NCI-H748 (cell line): ENCODE data around the gene RPL6.
A peak's percentile ranks its signal among the peaks of the same experiment; 100 is the strongest.
"Not testable (repeated sequence)": the region's sequence is repeated elsewhere in the genome, so short reads cannot be mapped to it uniquely, and the experiment has no call there.

Experiments
- DNase-seq: peaks from one replicate; lab custom pipeline; 2025; ENCODE audit not compliant: unreplicated experiment; lab: John Stamatoyannopoulos, UW

RPL6 gene

DNA sequence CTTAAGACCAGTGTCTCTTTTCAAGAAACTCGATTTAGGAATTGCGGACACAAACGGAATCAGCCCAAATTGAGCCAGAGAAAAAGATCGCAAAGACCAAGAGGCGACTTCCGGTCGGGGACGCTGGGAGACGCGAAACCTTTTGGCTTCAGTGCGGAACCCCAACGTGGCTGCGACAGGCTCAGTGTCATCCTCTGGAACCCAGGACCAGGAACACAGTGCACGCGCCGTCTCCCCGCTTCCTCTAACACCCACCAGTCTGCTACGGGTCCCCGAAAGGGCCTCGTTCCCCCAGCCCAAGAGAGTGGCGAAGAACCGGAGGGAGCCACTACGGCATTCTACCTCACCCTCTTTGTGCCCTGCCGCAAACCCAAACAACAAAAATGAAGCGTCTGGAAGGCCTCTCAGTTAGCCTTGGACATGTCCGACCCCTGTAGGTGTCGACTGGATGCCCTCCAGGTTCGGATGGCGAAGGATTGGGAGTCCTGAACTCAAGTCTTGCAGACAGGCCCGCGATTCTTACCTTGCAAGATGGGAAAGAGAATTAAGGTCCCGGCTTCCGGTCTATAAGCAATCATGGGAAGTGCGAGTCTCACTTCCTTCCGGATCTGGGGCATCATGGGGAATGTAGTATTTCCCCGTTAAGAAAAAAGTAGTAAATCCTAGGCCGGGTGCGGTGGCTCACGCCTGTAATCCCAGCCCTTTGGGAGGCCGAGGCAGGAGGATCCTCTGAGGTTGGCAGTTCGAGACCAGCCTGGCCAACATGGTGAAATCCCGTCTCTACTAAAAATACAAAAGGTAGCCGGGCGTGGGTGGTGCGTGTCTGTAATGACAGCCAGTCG, at the start of gene RPL6:
TSS of gene RPL6 (minus strand) at position 542 of the 842 bp plus-strand sequence. CDS start 949 bp downstream, outside the sequence.
- peak; percentile 95 for DNase-seq

DNA sequence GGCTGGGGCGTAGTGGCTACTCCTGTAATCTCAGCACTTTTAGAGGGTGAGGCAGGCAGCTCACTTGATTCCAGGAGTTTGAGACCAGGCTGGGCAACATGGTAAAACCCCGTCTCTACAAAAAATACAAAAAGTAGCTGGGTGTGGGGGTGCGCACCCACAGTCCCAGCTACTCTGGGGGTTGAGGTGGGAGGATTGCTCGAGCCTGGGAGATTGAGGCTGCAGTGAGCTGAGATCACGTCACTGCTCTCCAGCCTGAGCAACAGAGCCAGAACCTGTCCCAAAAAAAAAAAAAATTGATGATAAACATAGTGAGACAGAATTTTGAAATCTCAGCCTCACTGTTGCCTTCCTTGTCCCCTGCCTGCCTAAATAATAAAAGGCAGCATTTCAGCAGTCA, 49.3 kb upstream of the RPL6 start:
- DNase-seq, result no peak

DNA sequence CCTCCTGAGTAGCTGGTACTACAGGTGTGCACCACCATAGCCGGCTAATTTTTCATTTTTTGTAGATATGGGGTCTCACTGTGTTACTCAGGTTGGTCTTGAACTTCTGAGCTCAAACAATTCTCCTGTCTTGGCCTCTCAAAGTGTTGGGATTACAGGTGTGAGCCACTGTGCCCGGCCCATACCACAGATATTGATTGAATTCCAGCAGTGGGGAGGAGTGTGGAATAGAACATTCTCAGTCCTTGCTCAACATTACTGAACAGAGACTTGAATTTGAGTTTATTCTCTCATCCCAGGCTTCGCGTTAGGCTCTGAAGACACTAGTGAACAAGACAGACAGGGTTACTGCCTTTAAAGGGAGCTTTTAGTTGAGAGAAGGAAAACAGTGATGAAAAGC, 48.9 kb upstream of the RPL6 start:
- DNase-seq, result no peak

DNA sequence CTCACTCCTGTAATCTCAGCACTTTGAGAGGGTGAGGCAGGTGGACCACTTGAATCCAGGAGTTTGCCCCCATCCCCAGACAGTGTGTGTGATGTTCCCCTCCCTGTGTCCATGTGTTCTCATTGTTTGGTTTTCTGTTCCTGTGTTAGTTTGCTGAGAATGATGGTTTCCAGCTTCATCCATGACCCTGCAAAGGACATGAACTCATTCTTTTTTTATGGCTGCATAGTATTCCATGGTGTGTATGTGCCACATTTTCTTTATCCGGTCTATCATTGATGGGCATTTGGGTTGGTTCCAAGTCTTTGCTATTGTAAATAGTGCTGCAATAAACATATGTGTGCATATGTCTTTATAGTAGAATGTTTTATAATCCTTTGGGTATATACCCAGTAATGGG, 47.7 kb upstream of the RPL6 start:
- DNase-seq, result not testable (repeated sequence)

DNA sequence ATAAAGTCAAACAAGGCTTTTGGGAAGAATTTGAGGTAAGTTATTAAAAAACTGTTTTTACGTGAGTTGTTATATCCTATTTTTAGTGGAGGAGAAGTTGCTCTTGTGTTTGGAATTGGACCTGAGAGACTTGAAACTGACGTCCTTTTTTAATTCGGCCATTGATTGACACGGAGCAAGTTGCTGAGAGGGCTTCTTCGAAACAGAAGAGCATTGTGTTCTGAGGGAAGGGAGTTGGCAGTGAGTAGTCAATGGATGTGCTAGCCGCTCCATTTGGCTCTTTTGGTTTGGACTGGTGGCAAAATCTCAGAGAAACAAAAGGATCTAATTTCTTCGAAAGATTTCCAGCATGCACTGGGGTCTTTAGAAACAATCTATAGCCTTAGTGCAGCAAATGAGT, 46.6 kb upstream of the RPL6 start:
- no peak for DNase-seq

DNA sequence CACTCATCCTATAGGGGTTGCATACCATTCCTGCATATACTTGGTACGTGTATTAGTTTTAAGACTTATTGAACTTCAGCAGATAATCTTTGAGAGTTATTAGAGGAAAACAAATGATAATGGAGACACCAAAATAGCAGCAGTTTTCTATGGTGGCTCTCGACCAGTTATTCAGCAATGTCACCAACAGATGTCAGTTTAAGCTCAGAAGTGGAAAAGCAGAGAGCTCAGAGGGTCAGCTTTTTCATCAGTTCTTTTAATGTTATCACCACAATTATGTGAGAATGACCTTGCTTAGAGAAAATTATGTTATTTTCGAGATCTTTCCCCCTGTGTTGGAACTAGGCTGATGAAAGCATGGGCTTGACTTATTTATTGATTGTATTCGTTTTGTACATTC, 41.3 kb upstream of the RPL6 start:
- DNase-seq, result no peak

DNA sequence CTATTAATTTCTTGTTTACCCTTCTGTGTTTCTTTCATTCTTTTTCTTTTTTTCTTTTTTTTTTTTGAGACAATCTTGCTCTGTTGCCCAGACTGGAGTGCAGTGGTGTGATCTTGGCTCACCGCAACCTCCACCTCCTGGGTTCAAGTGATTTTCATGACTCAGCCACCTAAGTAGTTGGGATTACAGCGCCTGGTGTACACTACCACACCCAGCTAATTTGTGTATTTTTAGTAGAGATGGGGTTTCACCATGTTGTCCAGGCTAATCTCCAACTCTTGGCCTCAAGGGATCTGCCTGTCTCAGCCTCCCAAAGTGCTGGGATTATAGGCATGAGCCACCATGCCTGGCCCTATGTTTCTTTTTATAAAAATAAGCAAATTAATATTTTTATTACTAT, 38.8 kb upstream of the RPL6 start:
- DNase-seq, result not testable (repeated sequence)

DNA sequence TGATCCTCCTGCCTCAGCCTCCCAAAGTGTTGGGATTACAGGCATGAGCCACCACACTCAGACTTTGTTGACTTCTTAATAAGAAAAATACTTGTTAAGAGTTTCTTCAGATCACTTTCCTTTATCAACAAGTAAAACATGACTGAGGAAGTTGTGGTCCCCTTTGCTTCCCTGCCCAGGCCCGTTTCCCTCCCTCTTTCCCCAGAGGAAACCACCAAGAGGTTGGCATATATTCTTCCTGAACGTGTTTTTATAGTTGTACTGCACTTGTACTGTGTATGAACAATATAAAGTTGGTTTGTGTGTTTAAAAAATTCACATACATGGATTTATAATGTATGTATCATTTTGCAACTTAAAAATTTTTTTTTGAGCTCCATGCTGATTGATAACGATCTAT, 37.7 kb upstream of the RPL6 start:
- DNase-seq, result no peak

DNA sequence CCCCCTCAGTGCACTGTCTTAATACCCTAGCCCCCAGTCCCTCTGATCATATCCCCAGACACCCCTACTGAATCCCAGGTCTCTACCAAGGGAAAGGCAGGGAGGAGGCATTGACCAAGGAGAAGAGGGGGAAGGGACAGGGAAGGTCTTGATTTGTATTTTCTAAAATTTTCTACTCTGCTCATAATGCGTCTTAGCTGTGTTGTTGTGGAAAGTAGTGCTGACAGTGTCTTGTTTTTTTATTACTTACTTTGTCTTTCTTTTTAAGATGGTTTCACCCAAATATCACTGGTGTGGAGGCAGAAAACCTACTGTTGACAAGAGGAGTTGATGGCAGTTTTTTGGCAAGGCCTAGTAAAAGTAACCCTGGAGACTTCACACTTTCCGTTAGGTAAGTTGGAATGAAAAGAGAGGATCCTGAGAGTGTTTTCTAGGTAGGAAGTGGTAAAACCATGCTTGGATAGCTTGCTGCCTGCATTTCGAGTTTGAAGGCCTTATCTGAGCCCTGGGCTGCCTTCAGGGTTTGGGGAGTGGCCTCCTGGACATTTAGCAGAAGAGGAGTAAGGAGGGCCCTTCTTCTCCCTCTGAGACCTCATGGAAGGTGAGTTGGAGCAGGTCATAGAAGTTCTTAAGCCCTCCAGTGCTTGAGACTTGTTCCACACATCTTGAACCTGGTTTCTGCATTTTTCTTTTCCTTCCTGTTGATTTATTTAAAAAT, 36.8 kb upstream of the RPL6 start:
- no peak for DNase-seq

DNA sequence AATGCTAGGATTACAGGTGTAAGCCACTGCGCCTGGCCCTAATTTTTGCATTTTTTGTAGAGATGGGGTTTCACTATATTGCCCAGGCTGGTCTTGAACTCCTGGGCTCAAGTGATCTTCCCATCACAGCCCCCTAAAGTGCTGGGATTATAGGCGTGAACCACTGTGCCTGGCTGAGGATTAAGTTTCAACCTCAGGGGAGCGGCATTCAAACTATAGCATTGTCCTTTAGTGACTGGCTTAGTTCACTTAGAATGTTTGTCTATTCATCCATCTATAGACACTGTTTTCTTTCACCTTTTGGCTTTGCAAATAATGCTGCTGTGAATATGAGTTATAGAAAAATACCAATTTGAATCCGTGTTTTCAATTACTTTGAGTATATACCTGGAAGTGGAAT, 34.5 kb upstream of the RPL6 start:
- no peak for DNase-seq

DNA sequence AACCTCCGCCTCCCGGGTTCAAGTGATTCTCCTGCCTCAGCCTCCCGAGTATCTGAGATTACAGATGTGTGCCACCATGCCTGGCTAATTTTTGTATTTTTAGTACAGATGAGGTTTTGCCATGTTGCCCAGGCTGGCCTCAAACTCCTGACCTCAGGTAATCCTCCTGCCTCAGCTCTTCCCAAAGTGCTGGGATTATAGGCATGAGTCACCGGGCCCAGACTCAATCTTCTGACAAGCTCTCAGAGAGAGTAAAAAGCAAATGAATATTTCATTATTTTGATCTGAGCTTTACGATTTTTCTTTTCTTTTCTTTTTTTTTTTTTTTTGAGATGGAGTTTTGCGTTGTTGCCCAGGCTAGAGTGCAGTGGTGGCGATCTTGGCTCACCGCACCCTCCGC, 31.2 kb upstream of the RPL6 start:
- not testable (repeated sequence) for DNase-seq

DNA sequence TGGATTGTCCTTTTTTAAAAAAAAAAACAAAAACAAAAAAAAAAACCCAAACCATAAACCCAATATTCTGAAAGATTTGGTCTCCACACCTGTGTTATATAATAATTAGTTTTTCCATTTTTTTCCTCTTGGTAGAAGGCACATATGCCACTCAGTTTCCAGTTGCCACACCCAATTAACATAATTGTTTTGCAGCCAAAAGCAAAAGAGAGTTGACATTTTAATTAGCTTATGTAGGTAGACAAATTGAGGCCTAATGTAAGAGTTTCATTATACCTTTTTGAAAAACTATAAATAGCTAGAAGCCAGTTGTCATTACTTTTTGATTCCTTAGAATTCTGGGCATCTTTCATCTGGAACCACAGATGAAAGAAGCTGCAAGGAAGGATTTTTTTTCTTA, 30.4 kb upstream of the RPL6 start:
- no peak for DNase-seq

DNA sequence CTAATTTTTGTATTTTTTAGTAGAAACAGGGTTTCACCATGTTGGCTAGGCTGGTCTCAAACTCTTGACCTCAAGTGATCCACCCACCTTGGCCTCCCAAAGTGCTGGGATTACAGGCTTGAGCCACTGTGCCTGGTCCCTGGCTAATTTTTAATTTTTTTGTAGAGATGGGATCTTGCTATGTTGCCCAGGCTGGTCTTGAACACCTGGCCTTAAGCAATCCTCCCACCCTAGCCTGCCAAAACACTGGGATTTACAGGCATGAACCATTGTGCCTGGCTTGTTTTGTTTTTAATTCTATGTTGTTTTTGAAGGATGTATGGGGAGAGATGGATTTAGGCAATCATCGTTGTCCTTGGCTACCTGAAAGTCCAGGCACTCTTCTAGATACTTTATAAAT, 29.2 kb upstream of the RPL6 start:
- not testable (repeated sequence) for DNase-seq

DNA sequence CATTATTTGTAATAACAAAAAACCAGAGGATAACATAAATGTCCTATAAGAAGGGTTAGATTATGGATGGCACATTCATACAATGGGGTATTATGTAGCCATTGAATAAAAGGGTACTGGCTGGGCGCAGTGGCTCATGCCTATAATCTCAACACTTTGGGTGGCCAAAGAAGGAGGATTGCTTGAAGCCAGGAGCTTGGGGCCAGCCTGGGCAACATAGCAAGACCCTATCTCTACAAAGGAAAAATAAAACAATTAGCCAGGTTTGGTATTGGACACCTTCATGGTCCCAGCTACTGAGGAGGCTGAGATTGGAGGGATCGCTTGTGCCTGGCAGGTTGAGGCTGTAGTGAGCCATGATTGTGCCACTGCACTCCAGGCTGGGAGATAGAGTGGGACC, 24.1 kb upstream of the RPL6 start:
- DNase-seq, result no peak

DNA sequence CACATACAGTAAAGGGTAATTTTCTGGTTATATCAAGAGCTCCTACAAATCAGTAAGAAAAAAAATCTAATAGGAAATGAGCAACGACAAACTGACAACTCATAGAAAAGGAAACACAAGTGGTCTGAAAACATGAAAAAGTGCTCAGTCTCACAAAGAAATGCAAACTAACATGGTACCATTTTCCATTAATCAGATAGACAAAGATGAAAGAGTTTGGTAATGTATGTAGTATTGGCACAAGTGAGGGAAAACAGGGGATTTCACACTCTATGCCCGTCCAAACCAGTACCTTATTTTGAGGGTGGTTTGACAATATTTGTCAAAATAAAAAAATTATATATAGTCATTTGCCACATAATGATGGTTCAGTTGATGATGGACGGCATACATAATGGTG, 22.6 kb upstream of the RPL6 start:
- no peak for DNase-seq

DNA sequence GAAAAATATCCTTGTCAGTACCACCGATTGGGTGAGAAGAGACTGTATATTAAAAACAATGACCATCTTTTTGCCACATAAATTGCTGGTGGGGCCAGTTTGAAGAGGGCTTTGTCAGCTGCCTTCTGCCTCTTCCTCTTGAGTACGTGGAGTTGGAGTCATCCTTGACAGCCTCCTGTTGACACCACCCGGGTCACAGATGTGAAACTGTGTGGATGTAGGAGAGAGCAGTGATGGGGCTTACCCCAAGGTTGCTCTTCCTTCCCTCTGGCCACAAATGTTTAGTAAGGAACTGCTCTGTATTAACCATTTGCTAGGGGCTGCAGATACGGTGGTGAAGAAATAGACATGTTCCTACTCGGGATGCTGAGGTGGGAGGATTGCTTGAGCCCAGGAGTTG, 21.5 kb upstream of the RPL6 start:
- no peak for DNase-seq

DNA sequence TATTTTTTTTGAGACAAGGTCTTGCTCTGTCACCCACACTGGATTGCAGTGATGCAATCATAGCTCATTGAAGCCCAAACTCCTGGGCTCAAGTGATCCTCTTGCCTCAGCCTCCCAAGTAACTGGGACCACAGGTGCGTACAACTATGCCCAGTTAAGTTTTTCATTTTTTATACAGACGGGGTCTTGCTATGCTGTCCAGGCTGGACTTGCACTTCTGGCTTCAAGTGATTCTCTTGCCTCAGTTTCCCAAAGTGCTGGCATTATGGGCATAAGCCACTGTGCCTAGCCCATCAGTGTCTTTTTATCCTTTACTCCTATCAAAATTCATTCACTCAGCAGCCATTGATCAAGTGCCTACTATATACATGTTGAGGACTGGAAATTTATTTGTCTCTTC, 18.4 kb upstream of the RPL6 start:
- no peak for DNase-seq

DNA sequence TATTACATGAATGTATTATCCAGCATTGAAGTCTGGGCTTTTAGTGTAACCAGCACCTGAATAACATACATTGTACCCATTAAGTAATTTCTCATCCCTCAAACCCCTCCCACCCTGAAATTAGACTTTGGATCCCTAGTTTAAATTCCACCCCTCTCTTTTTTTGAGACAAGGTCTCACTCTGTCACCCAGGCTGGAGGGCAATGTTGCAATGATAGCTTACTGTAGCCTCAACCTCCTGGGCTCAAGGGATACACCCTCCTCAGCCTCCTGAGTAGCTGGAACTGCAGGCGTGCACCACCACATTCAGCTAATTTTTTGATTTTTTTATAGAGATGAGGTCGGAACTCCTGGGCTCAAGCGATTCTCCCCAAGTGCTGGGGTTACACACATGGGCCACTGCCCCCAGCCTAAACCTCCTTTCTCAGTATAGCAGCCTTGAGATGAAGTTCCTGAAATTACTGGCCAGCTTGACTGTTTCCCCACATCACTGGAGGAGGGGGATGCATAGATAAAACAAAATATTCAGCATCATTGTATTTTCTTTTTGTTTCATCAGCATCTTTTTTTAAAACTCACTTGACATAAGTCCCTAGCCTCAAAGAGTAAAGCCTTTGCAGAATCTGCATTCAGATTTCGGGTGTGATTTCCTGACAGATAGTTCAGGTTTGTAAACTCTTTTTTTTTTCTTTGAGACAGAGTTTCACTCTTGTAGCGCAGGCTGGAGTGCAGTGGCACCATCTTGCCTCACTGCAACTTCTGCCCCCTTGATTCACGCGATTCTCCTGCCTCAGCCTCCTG, 16.4 kb upstream of the RPL6 start:
- no peak for DNase-seq

DNA sequence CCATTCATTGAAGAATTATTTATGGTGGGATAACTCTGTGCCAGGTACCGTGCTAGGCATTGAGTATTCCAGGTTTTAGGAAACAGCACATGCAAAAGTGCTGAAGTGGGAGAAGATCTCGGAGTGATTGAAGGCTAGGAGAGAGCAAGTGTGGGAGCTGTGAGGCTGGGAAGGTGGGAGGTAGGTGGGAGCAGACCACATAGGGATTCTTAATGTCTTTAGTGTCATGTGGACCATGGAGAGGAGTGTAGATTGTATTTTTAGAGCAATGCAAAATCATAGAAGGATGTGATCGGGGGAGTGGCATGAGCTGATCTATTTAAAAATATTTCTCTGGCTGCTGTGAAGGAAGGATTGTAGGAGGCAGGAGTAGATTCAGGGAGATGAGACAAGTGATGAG, 14.7 kb upstream of the RPL6 start:
- no peak for DNase-seq

DNA sequence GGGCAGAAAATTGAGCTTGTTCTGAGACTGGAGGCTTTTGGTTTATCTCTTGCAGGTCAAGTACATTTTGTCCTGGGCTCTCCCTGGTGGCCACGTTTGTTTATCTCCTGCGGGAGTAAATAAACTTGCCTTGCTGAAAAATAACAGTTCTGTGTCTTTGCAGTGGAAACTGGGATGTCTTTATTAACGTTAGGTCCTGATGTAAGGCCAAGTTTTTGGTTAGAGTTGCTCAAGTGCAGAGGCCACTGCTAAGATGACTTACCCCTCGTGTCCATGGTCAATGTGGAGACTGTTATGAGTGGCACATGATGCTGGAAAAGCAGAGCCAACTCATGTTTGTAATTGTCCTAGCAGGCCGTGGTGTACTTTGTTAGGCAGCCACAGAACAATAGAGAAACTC, 13.1 kb upstream of the RPL6 start:
- no peak for DNase-seq

DNA sequence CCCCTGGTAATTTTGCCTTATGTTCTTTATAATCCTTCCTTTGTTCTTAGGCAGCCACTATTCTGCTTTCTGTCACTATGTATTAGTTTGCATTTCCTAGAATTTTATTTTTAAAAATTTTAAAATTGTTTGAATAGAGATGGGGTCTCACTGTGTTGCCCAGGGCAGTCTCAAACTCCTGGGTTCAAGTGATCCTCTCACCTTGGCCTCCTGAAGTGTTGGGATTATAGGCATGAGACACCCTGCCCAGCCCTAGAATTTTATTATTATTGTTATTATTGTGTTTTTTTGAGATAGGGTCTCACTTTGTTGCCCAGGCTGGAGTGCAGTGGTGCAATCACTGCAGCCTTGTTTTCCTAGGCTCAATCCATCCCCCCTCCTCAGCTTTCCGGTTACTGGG, 12.0 kb upstream of the RPL6 start:
- no peak for DNase-seq

DNA sequence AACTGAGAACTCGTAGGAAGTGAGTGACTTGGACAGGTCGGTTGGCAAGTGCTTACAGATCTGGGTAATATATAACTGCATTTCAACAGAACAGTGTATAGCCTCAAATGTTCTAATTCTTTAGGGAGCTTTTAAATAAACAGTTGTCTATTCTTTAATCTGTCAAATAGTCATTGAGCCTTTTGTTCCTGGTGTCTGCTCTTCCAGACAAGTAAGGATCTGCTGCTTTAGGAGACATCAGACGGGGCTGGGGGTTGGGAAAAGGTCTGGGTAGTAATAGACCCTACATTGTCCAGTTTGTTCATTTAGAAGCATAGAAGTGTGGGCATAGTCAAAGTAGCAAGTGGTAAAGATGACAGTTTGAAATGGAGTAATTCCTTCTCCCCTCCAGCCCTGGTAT, 11.3 kb upstream of the RPL6 start:
- no peak for DNase-seq
